Measurements from ENCODE around the gene IRAK2.

Gene IRAK2

DNA sequence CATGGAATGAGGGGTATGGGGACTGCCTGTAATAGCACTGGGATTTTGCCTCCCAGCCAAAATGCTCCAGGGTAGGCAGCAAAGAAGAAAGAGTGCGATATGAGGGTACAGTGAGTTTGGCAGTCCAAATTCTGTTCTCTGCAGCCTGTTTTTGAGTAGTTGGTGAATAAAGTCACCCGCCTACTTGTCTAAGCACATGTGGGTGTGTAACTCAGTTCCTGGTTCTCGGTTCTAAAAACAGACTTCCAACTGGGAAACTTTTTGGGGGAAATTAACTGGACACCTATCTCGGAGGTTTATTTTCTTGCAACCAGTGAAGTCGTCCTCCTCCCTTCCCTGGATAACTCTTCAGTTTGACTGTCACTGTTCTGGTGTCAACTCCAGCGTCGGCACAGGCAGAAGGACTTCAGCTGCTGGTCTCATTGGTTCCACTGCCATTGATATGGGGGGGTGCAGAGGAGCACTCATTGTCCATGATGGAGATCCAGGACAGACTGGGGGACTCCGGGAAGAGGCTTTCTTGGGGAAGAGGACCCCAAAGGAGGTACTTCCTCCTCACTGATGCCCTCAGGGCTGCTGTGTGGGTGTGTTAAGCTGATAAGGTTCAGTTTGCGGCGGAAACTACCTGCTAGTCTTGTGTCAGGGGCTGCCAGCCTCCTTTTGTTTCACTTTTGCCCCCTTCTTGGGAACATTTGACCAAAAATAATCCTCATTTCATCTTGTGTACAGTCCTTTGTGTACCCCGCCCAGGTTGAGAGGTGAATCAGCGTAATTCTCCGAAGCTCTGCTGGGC, 114.9 kb downstream of the IRAK2 start:
- H3K4me3 ChIP-seq (ENCODE audit: low read depth, low read length): no peak overlapping the region

DNA sequence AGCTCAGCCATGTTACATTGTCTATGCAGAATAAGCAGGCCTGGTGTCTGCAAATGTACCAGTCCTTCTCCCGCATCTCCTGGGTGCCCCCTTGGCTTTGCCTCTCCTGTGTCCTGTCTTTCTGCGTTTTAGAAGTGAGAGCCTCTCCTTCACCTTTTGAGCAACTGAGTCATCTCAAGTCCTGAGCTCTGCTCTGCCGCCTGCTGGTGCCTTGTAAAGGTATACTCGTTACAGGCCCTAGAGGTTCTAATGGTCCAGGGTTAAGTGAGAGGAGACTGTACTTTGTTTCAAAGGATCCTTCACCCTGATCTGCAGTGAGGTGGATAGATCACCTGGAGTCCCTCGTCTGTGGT, 115.4 kb downstream of the IRAK2 start:
- H3K4me3 ChIP-seq (ENCODE audit: low read depth, low read length): no peak overlapping the region

DNA sequence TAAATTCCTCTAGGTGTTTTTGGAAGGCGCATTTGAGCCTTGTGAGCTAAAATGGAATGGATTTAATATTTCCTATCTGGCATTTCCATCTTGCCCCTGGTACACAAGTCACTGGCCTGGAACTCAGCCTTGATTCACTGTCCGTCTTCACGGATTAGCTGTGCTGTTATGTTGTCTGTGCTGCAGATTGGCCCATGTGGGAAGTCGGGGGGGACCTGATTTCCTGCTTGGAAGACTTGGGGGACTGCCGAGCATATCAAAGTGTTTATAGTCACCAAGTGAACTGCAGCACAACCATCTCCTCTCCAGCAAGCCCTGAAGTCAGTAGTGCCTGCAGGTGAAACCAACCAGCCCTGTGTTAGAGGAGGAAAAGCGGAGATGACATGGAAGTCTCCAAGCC, 115.9 kb downstream of the IRAK2 start:
- no peak overlapping the region for H3K4me3 ChIP-seq (ENCODE audit: low read depth, low read length)

DNA sequence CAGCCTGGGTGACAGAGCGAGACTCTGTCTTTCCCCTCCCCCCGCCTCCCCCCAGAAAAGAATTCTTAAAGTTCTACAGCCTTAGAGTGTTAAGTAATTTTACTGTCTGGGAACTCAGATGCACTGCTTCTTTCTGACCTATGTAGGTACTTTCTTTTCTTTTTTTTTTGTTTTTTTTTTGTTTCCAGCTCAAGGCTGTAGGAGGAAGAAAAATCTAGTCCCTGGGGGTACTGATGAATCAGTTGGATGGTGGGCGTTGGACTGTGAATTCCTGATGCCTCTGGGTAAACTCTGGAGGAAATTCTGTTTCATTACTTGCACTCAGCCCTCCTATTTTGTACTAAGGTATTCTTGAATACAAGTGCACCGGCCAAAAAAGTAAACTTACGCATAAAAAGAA, 117.2 kb downstream of the IRAK2 start:
- no peak overlapping the region for H3K4me3 ChIP-seq (ENCODE audit: low read depth, low read length)

DNA sequence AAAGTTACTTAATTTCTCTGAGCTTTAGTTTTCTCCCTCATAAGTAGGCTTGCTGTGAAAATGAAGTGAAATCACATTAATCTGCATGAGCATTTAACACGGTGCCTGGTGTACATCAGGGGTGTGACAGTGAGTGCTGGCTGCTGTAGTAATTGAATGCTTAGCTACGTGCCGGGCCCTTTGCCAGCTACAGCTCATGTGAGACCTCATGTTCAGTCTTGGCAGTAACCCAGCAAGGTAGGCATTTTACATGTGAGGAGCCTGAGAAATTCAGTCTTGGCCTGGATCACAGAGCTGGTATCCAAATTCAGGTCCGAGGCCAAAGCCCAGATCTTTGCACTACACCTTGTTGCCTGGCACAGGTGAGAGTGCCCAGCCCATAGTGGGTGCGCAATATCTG, 118.9 kb downstream of the IRAK2 start:
- H3K4me3 ChIP-seq (ENCODE audit: low read depth, low read length): no peak overlapping the region

DNA sequence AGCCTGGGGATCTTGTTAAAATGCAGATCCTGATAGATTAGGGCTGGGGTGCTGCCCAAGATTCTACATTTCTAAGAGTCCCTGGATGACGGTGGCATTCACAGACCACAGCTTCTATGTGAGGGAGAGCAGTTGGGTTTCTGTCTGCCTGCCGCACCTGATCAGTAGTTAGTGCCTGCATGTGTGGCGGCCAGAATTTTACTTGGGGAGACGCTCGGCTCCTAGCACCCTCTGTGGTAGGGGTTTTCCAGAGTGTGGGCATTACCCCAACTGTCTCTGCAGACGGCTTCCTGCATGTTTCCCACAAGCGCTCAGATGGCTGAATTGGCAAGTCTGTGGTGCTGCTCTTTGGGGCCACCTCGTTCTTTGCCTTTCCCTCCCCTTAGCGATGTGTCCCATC, 119.8 kb downstream of the IRAK2 start:
- H3K4me3 ChIP-seq (ENCODE audit: low read depth, low read length): no peak overlapping the region

DNA sequence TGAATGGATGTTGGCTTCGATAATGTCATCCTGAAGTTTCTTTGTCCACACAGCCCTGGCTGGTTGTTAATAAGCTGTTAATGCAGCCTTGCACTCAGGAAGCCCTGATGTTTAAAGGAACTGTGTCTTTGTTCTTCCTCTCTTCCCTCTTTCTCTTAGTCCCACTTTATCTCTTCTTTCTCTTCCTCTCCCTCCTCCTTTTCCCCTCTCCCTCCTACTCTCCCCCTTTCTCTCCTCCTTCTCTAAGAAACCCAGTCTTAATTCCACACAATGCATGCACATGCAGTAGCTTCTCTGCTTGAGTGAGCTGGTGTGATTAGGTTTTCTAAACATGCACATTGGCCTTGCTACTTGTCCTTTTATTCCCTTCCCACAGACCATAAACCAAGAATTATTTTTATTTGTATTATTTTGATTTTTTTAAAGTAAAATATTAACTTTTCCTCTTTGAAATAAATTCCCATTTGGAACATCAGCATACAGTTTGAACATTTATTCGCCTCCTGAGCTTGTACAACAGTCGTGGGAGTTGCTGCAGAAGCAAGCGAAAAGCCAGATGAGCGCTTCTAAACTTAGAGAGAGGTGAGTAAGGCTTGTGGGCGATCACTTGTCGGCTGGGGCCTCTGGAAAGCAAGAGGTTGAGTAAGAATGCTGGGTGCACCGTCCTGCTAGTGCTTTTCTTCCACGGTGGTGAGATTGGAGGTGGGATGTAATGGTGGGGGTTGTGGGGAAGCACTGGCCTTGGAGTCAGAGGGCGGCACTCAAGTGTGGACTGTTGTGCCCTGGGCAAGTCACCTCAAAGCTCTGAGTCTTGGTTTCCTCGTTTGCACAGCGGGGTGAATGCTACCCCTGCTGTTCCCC, 120.8 kb downstream of the IRAK2 start:
- no peak overlapping the region for H3K4me3 ChIP-seq (ENCODE audit: low read depth, low read length)

DNA sequence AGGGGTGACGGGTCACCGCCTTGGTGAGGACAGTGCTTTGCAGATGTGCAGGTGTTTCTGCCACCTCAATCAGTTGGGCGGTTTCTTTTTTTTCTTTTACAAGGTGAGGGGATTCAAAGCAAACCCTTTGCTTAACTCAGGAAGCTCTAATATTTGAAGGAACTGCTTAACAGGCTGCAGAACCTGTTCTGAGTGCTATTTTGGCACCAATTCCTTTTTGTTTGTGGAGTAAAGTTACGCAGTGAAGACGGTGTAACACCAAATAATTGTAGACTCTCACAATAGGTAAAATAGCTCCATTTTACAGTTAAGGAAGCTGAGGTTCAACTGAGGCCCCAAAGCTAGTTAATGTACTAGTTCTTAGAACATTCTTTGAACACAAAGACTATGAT, 121.4 kb downstream of the IRAK2 start:
- H3K4me3 ChIP-seq (ENCODE audit: low read depth, low read length): no peak overlapping the region

DNA sequence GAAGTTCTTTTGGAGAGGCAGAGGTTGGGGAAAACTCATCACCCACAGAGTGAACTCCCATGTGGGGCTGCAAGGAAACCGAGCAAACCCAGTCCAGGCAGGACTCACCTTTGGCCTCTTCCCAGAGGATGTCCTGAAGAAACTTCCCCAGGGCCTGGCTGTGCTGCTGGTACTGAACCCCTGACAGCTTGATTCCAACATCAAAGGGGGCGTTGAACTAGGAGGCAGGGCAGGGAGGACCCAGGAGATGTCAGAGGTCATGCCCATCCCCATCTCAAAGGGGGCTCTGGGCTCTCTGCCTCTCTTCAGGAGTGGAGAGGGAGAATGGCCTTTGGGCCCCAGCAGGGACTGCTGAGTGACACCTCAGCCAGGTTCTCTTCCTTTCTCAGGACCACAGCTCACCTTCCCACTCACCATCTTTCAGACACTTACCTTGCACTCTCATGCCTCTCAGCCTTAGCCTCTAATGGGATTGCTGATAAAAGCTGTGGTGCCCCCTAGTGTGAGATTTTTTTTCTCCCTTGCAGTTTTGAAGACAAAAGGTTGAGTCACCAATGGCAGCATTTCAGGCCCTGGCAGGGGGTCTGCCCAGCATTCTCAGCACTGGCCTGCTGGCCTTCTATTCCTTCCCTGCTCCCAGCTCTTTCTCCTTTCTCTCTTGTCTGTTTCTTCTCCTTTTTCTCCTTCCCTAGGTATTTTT, 122.0 kb downstream of the IRAK2 start:
- H3K4me3 ChIP-seq (ENCODE audit: low read depth, low read length): no peak overlapping the region

DNA sequence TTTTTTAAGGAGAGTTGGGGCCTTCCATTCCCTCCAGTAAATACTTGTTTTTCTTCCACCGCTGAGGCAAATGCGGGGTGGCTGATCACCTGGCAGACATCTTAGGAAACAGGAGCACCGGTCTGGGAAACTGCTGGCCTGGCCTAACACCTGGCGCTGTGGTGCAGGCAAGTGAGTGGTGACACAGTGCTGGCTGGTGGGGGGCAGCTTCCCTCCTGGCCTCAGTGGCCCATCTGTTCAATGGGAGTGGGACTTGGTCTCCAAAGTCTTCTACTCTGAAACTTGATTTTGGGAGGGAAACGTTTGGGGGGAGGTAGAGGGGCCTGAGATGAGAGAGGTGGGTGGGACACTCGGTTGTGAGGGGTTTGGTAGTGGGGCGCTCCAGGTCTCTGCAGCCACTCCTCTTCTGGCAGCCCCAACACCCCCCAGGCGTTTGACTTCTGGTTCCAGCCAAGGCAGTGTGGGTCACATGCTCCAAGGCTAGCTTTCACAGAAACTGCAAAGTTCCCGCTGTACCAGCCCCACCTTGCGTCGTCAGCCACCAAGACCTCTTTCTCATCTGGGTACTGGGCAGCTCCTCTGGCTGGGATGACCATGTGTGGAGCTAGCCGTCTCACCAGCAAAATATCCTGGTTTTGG, 123.3 kb downstream of the IRAK2 start:
- H3K4me3 ChIP-seq (ENCODE audit: low read depth, low read length): no peak overlapping the region

DNA sequence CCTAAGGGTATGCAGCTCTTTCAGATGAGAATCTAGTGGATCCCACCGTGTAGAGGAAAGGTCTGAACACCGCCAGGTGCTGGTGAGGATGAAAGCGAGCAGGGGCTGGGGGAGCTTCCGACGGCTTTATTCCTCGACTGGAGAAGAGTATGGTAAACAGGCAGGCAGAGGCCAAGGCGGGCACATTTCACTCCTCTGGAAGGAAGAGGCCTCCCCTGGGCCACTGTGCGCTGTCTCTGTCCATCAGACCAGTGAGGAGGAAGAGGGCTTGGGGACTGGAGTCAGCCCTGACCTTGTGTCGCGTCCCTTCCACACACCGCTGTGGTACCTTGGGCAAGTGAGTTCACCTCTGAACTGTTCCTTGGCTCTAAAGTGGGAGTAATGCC, 123.8 kb downstream of the IRAK2 start:
- no peak overlapping the region for H3K4me3 ChIP-seq (ENCODE audit: low read depth, low read length)

DNA sequence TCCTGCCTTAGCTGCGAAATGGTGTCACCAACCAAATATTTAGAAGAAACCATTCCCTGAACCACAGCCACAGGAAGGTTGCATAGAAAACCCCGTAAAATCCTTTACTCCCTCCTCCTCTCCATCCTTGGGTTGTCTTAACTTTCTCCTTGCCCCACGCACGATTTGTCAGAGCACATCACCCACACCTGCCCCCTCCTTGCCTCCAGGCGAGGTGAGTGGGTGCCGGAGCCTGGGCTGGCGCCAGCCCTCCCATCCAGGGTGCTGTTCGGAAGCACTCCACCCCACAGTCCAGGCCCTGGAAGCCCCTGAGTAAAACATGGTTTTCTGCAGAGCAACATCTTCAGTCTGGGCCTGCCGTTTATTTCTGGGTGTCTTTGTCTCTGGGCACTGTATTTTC, 124.4 kb downstream of the IRAK2 start:
- H3K4me3 ChIP-seq (ENCODE audit: low read depth, low read length): no peak overlapping the region

DNA sequence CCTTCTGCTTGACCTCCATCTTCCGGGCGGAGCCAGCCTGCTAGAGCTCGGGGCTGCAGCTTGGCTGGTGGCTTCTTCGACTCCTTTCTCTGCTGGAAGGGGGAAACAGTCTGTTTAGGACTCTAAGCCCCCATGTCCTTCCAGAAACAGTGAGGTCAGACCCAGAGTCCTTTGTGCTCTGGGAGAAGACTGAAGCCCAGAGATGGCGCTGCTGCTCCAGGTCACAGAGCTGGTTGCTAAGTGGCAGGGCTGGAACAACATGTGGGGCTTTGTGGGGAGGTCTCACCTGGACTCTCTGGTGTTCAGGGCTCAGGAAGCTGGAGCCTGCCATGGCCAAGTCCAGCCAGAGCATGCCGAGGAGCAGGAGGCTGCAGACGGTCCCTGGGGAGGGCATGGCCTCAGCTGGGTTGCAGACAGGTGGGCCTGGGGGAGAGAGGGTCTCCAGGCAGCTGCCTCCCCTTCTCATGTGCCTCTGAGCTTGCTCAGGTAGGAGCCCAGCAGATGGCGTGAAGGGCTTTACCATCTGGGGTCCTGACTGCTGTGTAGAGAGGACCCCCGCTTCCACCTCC, 125.2 kb downstream of the IRAK2 start:
- no peak overlapping the region for H3K4me3 ChIP-seq (ENCODE audit: low read depth, low read length)

DNA sequence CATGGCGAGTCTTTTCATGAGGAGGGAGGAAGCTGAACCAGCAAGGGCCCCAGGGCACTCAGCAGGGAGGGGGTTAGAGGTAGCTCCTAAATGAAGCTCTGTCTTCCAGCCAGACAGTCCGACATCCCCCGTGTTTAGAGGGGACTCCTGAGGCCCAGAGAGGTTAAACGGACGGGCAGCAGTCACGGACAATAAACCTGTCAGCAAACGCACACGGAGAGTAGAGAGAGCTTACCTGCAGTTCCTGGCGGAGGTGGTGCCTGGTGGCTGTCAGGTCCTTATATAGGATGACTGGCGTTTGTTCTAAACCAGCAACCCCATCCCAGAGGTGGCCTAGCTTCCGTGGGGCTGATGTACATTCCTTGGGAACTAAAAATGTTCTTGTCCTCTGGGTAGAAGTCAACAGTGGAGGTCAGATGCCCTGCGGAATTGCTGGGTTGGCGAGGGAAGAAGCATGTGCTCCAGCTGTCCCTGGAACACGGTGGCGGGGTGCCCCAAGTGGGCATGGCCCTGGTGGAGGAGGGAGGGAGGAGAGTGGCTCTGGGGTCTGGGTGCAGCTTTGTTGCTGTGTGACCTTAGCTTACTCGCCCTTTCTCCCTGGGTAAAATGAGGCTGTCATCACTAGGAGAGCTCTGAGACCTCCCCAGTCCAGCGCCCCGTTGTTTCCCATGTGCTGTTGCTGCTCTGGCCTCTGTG, 125.9 kb downstream of the IRAK2 start:
- no peak overlapping the region for H3K4me3 ChIP-seq (ENCODE audit: low read depth, low read length)

DNA sequence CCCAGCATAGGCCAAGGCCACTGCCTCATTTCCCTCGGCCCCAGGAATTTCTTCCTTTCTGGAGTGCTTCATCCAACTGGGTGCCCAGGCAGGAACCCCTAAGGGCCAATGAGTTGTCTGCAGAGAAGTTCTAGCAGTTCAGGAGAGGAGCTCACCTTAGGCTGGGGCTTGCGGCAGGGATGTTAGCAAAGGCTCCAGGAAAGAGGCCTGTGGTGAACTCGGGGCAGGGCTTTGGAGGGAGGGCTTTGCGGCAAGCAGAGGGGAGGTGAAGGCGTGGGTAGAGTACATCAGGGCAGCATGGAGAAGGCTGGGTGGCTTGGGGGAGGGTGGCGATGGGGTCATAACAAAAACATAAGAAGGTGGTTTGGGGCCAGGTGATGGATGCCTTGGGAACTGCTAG, 126.9 kb downstream of the IRAK2 start:
- no peak overlapping the region for H3K4me3 ChIP-seq (ENCODE audit: low read depth, low read length)

DNA sequence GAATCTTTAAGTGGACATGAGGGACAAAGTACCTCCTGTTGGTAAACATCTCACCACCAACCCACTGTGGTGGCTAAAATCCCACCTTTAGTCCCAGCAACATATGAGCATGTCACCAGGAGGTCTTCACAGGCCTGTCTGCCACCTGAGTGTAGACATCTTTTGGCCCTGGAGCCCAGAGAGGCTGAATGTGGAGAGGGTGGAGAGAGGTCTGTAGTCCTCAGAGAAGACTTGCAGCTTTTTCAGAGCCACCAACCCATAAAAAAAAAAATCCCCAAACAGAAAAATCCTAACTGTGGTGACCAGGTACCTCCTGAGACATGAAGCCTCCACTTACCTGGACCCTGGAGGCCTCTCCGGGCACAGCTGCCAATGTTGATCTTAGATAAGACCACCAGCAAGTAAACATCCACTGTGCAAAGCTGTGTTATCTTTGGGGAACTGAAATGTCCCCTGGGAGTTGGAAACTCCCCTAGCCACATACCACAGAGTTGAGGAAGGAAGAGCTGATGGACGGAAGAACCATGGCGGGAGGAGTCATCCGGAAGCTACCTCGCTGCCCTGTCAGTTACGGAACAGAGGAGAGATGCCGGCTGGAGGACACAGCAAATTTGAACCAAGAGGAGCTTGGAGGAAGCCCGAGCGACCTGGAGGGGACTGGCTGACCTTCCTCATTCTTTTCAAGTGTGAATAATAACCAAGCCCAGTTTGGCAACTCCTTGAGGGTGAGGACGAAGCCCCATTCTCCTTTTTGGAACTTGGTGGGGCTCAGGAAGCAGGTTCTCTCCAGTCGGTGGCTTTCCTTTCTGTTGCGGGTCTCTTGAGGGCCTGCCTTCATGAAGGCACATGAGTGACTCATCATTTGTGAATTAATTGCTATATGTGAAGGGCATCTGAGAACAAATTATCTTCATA, 128.0 kb downstream of the IRAK2 start, which contains the start of gene GHRL:
TSS of gene GHRL (minus strand) at position 443 of the 915 bp plus-strand sequence. CDS start 2,767 bp downstream, outside the sequence.
- no peak within 1 kb of the TSS for H3K4me3 ChIP-seq (ENCODE audit: low read depth, low read length)
